HEK293 (cell line): ENCODE measurements around the gene NUP153.
"Not testable (repeated sequence)": the region's sequence is repeated elsewhere in the genome, so short reads cannot be mapped to it uniquely, and the experiment has no call there.

Experiments
- CTCF ChIA-PET: fragments of 350-600 bp; formaldehyde crosslinking; extraction: SDS; loops from one replicate; lab custom pipeline; 2021; ENCODE audit warnings: antibody characterized with exemption; lab: Yijun Ruan, JAX
- POLR2A ChIA-PET: fragments of 300-600 bp; formaldehyde crosslinking; extraction: SDS; loops from one replicate; lab custom pipeline; 2020; ENCODE audit warnings: antibody characterized with exemption, inconsistent platforms; lab: Yijun Ruan, JAX
- H3K27ac ChIP-seq: fragments of 200-500 bp; sonication (Bioruptor generic); 2 replicates; pipeline ENCODE4 v1.5.1; 2014; ENCODE audit warnings: low read depth, low read length, control low read depth, inconsistent platforms; ENCODE audit errors: extremely low read depth
- H3K36me3 ChIP-seq, 2 experiments: fragments of 200-500 bp in 1 of 2; sonication (Bioruptor generic) in 1 of 2; 1 replicate in 1 of 2; 2 replicates in 1 of 2; pipeline ENCODE4 v1.5.1; 2014 to 2017; ENCODE audit warnings: inconsistent platforms in 2 of 2, low read length in 2 of 2; ENCODE audit not compliant: control insufficient read depth in 2 of 2, insufficient read depth in 1 of 2
- H3K4me1 ChIP-seq: fragments of 200-500 bp; sonication (Bioruptor generic); 2 replicates; pipeline ENCODE4 v1.5.1; 2014; ENCODE audit warnings: mild to moderate bottlenecking, low read length, inconsistent platforms; ENCODE audit not compliant: control insufficient read depth, insufficient read depth
- H3K4me3 ChIP-seq: 2 replicates; pipeline ENCODE4 v1.5.1; 2011; ENCODE audit warnings: low read depth, mild to moderate bottlenecking, control low read depth, low read length, moderate library complexity
- H3K9me3 ChIP-seq: fragments of 200-500 bp; sonication (Bioruptor generic); 2 replicates; pipeline ENCODE4 v1.5.1; 2014; ENCODE audit warnings: low read depth, low read length, inconsistent platforms; ENCODE audit not compliant: control insufficient read depth, insufficient read depth
- BCL6B ChIP-seq: fragments of 450-650 bp; formaldehyde crosslinking; IDR thresholded peaks from 2 replicates; pipeline ENCODE4 v1.5.1; 2017; ENCODE audit warnings: missing biosample characterization, missing genetic modification characterization
- GLI2 ChIP-seq: fragments of 450-650 bp; formaldehyde crosslinking; IDR thresholded peaks from 2 replicates; pipeline ENCODE4; 2017; ENCODE audit warnings: missing biosample characterization, missing genetic modification characterization, low read depth, borderline replicate concordance
- HIC1 ChIP-seq: fragments of 450-650 bp; formaldehyde crosslinking; IDR thresholded peaks from 2 replicates; pipeline ENCODE4 v1.5.1; 2016; ENCODE audit warnings: missing biosample characterization, missing genetic modification characterization
- OVOL3 ChIP-seq: fragments of 450-650 bp; formaldehyde crosslinking; IDR thresholded peaks from 2 replicates; pipeline ENCODE4 v1.5.1; 2016; ENCODE audit warnings: missing biosample characterization, missing genetic modification characterization
- WT1 ChIP-seq: fragments of 450-650 bp; formaldehyde crosslinking; IDR thresholded peaks from 2 replicates; pipeline ENCODE4 v1.5.1; 2016; ENCODE audit warnings: missing biosample characterization, missing genetic modification characterization
- ZBTB20 ChIP-seq: fragments of 450-650 bp; formaldehyde crosslinking; IDR thresholded peaks from 2 replicates; pipeline ENCODE4 v1.5.1; 2016; ENCODE audit warnings: missing biosample characterization, missing genetic modification characterization
- ZNF184 ChIP-seq: fragments of 450-650 bp; IDR thresholded peaks from 2 replicates; pipeline ENCODE4 v1.5.1; 2018; ENCODE audit warnings: missing biosample characterization, mild to moderate bottlenecking, missing genetic modification characterization
- ZNF202 ChIP-seq: fragments of 450-650 bp; formaldehyde crosslinking; IDR thresholded peaks from 2 replicates; pipeline ENCODE4 v1.5.1; 2016; ENCODE audit warnings: missing biosample characterization, missing genetic modification characterization, borderline replicate concordance
- ZNF214 ChIP-seq: fragments of 450-650 bp; formaldehyde crosslinking; IDR thresholded peaks from 2 replicates; pipeline ENCODE4 v1.5.1; 2017; ENCODE audit warnings: missing biosample characterization, mild to moderate bottlenecking, missing genetic modification characterization, borderline replicate concordance
- ZNF416 ChIP-seq: fragments of 450-650 bp; formaldehyde crosslinking; IDR thresholded peaks from 2 replicates; pipeline ENCODE4 v1.5.1; 2016; ENCODE audit warnings: missing biosample characterization, missing genetic modification characterization
- TF ChIP-seq, protein P1 (sequence below): fragments of 450-650 bp; formaldehyde crosslinking; IDR thresholded peaks from 2 replicates; pipeline ENCODE4 v1.5.1; 2016; ENCODE audit warnings: missing biosample characterization, missing genetic modification characterization, borderline replicate concordance

Gene NUP153

GRCh38 chr6:17754254-17754653 is 47.5 kb upstream of the NUP153 start:
- Histone ChIP-seq H3K36me3 (no peaks in the 10 kb centered on the region; a peak in 1 of 3 replicates), H3K27ac (no peak overlapping the region), H3K9me3 (no peaks in the 10 kb centered on the region), H3K4me1 (no peaks in the 10 kb centered on the region), H3K4me3 (no peak overlapping the region)
- POLR2A ChIA-PET: no interaction called here
- TF ChIP-seq ZBTB20 (tag by site-specific recombination): no peak
- TF ChIP-seq, protein P1, sequence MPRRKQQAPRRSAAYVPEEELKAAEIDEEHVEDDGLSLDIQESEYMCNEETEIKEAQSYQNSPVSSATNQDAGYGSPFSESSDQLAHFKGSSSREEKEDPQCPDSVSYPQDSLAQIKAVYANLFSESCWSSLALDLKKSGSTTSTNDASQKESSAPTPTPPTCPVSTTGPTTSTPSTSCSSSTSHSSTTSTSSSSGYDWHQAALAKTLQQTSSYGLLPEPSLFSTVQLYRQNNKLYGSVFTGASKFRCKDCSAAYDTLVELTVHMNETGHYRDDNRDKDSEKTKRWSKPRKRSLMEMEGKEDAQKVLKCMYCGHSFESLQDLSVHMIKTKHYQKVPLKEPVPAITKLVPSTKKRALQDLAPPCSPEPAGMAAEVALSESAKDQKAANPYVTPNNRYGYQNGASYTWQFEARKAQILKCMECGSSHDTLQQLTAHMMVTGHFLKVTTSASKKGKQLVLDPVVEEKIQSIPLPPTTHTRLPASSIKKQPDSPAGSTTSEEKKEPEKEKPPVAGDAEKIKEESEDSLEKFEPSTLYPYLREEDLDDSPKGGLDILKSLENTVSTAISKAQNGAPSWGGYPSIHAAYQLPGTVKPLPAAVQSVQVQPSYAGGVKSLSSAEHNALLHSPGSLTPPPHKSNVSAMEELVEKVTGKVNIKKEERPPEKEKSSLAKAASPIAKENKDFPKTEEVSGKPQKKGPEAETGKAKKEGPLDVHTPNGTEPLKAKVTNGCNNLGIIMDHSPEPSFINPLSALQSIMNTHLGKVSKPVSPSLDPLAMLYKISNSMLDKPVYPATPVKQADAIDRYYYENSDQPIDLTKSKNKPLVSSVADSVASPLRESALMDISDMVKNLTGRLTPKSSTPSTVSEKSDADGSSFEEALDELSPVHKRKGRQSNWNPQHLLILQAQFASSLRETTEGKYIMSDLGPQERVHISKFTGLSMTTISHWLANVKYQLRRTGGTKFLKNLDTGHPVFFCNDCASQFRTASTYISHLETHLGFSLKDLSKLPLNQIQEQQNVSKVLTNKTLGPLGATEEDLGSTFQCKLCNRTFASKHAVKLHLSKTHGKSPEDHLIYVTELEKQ (tag by site-specific recombination): no peak
- TF ChIP-seq BCL6B (tag by site-specific recombination): no peak
- no peak for TF ChIP-seq ZNF416 (tag by site-specific recombination)
- TF ChIP-seq OVOL3 (tag by site-specific recombination): no peak
- no peak for TF ChIP-seq GLI2
- no peak for TF ChIP-seq ZNF214 (tag by site-specific recombination)
- no peak for TF ChIP-seq ZNF202
- no peak for TF ChIP-seq HIC1 (tag by site-specific recombination)
- TF ChIP-seq WT1 (tag by site-specific recombination): no peak
- no peak for TF ChIP-seq ZNF184 (tag by site-specific recombination)
- CTCF ChIA-PET: interaction anchor here (0.6 to 1.0 kb wide), 2 partner anchors 14 to 776 kb away, joined by 3 to 4 read pairs; no protein-coding TSS in a partner anchor

- POLR2A ChIA-PET, H3K4me1 ChIP-seq: not testable (repeated sequence)
These were observed 38.6 kb upstream of the NUP153 start for GRCh38 chr6:17745324-17745723.

GRCh38 chr6:17744757-17745308 is 38.1 kb upstream of the NUP153 start:
- H3K4me1 ChIP-seq, H3K27ac ChIP-seq, POLR2A ChIA-PET, H3K4me3 ChIP-seq, H3K9me3 ChIP-seq, H3K36me3 ChIP-seq: not testable (repeated sequence)
- CTCF ChIA-PET: interaction anchor here (0.8 kb wide), 1 partner anchor 59 kb away, joined by 4 read pairs; no protein-coding TSS in a partner anchor

More at GRCh38 chr6:17745324-17745723, 38.6 kb upstream of the NUP153 start:
- H3K36me3 ChIP-seq, H3K9me3 ChIP-seq, H3K4me3 ChIP-seq, H3K27ac ChIP-seq: not testable (repeated sequence)
- CTCF ChIA-PET: interaction anchor here (0.8 kb wide), 1 partner anchor 59 kb away, joined by 4 read pairs; no protein-coding TSS in a partner anchor
